Left ventricle myocardium inferior (tissue), 1 donor: ENCODE measurements around the gene ZSCAN4. TPM values are rescaled to one million over a fixed set of nuclear protein-coding genes. Genes with fewer than 3 reads are reported as not detected.

Source experiments
- DNase-seq: peaks from one replicate; pipeline ENCODE4 v3.0.0-alpha.2; 2020
- H3K27ac ChIP-seq: fragments of 200-600 bp; replicated peaks from 2 replicates; pipeline ENCODE4 v1.8.0; 2021
- H3K27me3 ChIP-seq: fragments of 200-600 bp; 2 replicates; pipeline ENCODE4 v1.8.0; 2021; ENCODE audit warnings: low read depth
- H3K36me3 ChIP-seq: fragments of 200-600 bp; 2 replicates; pipeline ENCODE4 v1.8.0; 2021
- H3K4me1 ChIP-seq: fragments of 200-600 bp; 2 replicates; pipeline ENCODE4 v1.8.0; 2021
- H3K4me3 ChIP-seq: fragments of 200-600 bp; 2 replicates; pipeline ENCODE4 v1.8.0; 2021; ENCODE audit warnings: mild to moderate bottlenecking, moderate library complexity
- H3K9me3 ChIP-seq: fragments of 200-600 bp; replicated peaks from 2 replicates; pipeline ENCODE4 v1.8.0; 2021
- intact Hi-C: fragments of 100-400 bp; cut with micrococcal nuclease; formaldehyde crosslinking; loops from one replicate; pipeline ENCODE4 v1.11.0; 2022
- total RNA-seq: library from RNA; stranded (reverse); fragmentation: NEBNext Ultra II Directional; extraction: Animal tissue kit (Norgen Biotek cat#: 25700); gene quantifications from one replicate; pipeline ENCODE4 v1.2.1, GENCODE V29; 2021
- TF ChIP-seq, protein P1 (sequence below): fragments of 200-600 bp; IDR thresholded peaks from 2 replicates; pipeline ENCODE4 v1.8.0; 2021; ENCODE audit warnings: antibody characterized with exemption, mild to moderate bottlenecking, borderline replicate concordance
- donor health status: DM: no; HTN: yes; CAD: no; lungs with severe emphysema.

Gene ZSCAN4
- total RNA-seq, 1 donor from 2014 or later = not detected

DNA sequence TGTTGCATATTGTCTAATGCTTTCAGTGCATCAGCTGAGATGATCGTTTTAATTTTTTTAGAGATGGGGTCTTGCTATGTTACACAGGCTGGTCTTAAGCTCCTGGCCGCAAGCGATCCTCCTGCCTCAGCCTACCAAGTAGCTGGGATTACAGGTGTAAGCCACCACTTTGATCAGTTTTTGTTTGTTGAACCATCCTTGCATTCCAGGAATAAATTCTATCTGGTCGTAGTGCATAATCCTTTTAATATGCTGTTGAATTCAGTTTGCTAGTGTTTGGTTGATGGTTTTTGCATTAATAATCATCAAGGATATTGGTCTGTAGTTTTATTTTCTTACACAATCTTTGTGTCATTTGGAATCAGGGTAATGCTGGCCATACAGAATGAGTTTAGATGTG, 31.4 kb upstream of the ZSCAN4 start:
- peaks cover 82% of the 10 kb centered on the region for H3K36me3 ChIP-seq
- peaks cover 76% of the 10 kb centered on the region for H3K9me3 ChIP-seq
- intact Hi-C loops = no loop called here

DNA sequence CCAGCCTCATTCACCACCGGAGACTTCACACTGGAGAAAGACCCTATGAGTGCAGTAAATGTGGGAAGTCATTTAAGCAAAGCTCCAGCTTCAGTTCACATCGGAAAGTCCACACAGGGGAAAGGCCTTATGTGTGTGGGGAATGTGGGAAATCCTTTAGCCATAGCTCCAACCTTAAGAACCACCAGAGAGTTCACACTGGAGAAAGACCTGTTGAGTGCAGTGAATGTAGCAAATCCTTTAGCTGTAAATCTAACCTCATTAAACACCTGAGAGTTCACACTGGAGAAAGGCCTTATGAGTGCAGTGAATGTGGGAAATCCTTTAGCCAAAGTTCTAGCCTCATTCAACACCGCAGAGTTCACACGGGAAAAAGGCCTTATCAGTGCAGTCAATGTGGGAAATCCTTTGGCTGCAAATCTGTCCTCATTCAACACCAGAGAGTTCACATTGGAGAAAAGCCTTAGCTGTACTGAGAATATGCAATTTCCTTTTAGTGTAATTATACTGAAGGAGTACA, 27.0 kb upstream of the ZSCAN4 start:
- DNase-seq = no peak
- Histone ChIP-seq H3K4me1 (peaks cover 18% of the 10 kb centered on the region), H3K9me3 (peaks cover 96% of the 10 kb centered on the region), H3K27ac (no peak overlapping the region), H3K4me3 (no peak overlapping the region), H3K36me3 (peaks cover 74% of the 10 kb centered on the region), H3K27me3 (no peaks in the 10 kb centered on the region)
- intact Hi-C loops = no loop called here
- TF ChIP-seq, protein P1, sequence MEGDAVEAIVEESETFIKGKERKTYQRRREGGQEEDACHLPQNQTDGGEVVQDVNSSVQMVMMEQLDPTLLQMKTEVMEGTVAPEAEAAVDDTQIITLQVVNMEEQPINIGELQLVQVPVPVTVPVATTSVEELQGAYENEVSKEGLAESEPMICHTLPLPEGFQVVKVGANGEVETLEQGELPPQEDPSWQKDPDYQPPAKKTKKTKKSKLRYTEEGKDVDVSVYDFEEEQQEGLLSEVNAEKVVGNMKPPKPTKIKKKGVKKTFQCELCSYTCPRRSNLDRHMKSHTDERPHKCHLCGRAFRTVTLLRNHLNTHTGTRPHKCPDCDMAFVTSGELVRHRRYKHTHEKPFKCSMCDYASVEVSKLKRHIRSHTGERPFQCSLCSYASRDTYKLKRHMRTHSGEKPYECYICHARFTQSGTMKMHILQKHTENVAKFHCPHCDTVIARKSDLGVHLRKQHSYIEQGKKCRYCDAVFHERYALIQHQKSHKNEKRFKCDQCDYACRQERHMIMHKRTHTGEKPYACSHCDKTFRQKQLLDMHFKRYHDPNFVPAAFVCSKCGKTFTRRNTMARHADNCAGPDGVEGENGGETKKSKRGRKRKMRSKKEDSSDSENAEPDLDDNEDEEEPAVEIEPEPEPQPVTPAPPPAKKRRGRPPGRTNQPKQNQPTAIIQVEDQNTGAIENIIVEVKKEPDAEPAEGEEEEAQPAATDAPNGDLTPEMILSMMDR = no peak

More for the DNA sequence above, 31.4 kb upstream of the ZSCAN4 start:
- DNase-seq = no peak
- Histone ChIP-seq H3K27ac (no peak overlapping the region), H3K4me1 (peaks cover 31% of the 10 kb centered on the region), H3K27me3 (no peaks in the 10 kb centered on the region), H3K4me3 (no peak overlapping the region)
- TF ChIP-seq, protein P1 = no peak

DNA sequence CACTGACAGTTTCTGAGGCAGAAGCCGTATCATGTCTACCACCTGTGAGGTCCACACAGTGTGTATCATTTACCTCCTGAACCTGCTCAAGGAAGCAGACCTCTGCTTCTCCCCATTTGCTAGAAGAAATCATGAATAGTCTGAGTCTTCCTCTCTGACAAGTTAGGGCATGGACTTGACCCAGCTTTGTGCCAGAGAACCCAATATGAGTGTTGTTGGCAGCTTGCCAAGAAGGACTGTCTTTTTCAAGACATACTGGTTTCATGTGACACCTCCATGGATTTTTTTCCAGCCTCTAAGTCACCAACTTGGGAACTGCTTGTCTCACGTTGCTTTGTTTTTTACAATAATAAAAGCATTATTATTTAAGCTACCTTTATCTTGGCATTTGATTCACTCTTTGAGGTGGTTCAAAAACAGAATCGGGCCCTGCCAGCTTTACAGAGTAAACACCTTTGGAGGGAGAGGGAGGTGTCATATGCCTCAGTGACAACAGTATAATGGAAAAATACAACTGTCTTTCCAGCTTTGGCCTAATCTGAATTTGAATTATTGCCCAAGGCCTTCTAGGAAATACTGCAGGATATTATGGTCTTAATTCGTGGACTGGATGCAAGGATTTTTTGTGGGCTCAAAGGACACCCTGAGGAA, 26.2 kb upstream of the ZSCAN4 start:
- TF ChIP-seq, protein P1 = no peak
- Histone ChIP-seq H3K4me3 (no peak overlapping the region), H3K27me3 (no peaks in the 10 kb centered on the region), H3K4me1 (peaks cover 18% of the 10 kb centered on the region), H3K27ac (no peak overlapping the region), H3K9me3 (peaks cover 92% of the 10 kb centered on the region), H3K36me3 (peaks cover 66% of the 10 kb centered on the region)
- no peak for DNase-seq
- intact Hi-C loops = no loop called here

DNA sequence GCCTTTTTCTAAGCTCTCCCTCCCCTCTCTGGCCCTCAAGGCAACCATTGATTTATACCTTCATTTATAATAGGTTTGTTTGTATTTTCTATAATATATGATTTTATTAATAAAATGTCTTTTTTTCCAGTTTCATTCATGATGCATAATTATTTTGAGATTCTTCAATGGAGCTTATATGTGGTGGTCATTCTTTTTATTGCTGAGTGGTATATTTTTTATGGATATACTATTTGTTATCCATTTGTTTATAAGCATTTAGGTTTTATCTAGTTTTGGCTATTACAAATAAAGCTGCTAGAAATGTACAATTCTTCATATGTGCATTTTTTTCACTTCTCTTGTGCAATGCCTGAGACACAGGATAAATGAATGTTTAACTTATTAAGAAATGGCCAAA, 25.0 kb upstream of the ZSCAN4 start:
- Histone ChIP-seq H3K4me1 (peaks cover 18% of the 10 kb centered on the region), H3K36me3 (peaks cover 54% of the 10 kb centered on the region), H3K27ac (no peak overlapping the region), H3K27me3 (no peaks in the 10 kb centered on the region), H3K4me3 (no peak overlapping the region), H3K9me3 (peaks cover 80% of the 10 kb centered on the region)
- TF ChIP-seq, protein P1 = no peak
- DNase-seq = no peak
- intact Hi-C loops = no loop called here

DNA sequence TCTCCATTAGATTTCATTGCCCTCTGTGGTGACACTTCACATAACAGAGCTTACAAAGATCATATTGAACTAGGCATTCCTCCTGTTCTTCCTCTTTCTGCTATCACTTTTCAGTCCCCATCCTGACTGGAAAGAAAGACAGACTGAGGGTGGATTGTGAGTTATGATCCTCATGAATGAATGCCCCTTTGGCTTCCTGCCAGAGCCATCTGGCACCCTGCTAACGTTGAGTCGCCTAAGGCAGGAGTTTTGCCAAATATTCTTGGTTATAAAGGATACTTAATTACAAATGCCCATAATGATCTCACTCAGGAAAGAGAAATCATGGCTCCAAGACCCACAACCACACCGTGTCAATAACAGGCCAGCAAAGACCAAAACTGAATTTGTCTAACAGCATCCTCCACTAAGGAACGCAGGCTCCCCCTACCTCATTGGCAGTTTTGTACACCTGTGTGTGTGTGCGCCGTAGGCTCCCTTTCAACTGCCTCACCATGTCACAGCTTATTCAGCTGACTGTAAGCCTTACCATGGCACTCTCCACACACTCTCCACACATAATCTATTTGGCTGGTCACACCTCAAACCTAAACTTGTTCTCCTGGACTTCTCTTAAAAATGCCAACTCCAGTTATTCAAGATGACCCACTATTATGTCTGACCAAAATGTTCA, 20.3 kb upstream of the ZSCAN4 start:
- intact Hi-C loops = no loop called here
- H3K4me3 ChIP-seq = no peak overlapping the region
- peaks cover 32% of the 10 kb centered on the region for H3K9me3 ChIP-seq
- TF ChIP-seq, protein P1 = no peak
- DNase-seq = no peak
- peaks cover 7% of the 10 kb centered on the region for H3K36me3 ChIP-seq
- H3K4me1 ChIP-seq = peaks cover 10% of the 10 kb centered on the region
- H3K27ac ChIP-seq = no peak overlapping the region
- H3K27me3 ChIP-seq = no peaks in the 10 kb centered on the region
